HS-27A (cell line): ENCODE results near the gene FOXO1.
"Not testable (repeated sequence)": the region's sequence is repeated elsewhere in the genome, so short reads cannot be mapped to it uniquely, and the experiment has no call there.

Source experiments
- DNase-seq: peaks from one replicate; pipeline ENCODE4 v3.0.0-alpha.2; 2012; ENCODE audit warnings: low read depth, missing footprints

Gene FOXO1

GRCh38 chr13:40665126-40666044, 1.1 kb downstream of the FOXO1 start:
- DNase-seq = no peak

DNA sequence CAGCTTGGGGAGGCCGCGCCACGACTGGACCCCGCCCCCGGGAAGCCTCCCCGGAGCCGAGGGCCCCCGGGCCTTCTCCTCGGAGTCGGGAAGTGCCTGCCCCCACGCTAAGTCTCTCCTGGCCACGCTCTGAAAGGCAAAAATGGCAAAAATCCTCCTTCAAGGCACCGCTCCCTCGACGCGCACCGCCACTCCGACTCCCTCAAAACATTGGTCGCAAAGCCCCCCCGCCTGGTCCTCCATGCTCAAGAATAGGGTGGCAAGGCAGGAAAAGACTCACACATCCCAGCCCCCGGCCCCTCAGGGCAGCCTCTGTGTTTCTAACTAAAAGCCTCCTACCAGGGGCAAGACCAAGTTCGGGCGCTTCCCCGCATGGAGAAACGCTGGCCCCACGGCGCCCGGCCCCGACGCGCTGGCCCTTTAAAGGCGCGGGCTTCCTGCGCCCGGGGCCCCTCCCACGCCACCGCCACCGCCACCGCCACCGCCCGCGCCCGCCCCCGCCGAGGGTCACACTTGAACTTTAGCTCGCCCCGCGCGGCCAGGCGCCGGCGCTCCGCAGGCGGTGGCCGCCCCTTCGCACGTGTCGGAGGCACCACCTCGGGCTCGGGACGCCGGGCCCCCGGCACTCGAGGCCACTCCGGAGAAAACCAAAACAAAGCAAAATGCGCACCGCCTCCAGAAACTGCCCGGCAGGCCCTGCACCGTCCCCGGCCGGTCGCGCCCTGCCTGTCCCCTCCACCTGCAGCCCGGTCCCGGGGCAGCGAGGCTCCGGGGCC, 1.9 kb downstream of the FOXO1 start:
- no peak for DNase-seq

- DNase-seq = not testable (repeated sequence)
Measured at GRCh38 chr13:40664100-40664349, 2.4 kb downstream of the FOXO1 start.

- DNase-seq = no peak
Measured at GRCh38 chr13:40662866-40663265, 3.6 kb downstream of the FOXO1 start.

DNA sequence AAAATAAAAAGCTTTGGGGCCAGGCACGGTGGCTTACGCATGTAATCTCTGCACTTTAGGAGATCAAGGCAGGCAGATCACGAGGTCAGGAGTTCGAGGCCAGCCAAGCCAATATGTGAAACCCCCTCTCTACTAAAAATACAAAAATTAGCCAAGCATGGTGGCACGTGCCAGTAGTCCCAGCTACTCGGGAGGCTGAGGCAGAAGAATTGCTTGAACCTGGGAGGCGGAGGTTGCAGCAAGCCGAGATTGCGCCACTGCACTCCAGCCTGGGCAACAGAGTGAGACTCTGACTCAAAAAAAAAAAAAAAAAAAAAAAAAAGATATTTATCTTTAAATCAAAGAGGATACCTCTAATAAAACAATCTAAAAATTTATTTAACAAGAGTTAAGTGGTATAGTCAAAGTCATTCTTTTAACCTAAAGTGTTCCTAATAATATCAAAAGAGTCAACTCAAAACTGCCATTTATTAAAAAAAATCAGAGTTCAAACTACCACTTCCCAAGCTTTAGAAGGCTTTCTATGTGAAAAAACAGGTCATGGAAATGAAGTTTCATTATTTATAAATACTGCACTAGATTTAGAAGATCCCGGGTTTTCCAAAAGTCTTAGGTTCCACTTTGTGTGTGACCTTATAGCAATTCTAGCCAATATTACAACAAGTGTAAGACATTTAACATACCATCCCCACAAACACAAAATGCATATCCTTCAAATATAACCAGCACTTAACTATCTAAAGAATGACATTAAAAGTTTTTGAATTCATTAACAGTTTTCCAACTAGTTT, 4.4 kb downstream of the FOXO1 start:
- DNase-seq = no peak

DNA sequence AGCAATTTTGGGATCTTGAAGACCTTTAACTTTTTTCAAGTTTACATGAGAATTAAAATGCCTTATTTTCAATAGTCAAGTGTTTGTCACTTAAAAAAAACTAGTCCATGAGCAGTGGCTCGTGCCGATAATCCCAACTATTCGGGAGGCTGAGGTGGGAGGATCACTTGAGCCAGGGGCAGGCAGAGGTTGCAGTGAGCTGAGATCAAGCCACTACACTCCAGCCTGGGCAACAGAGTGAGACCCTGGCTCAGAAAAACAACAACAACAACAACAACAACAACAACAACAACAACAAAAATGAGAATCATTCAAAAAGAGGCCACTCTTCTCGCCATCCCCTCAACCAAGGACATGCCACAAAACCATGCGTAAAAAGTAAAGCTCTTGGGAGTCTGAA, 5.7 kb downstream of the FOXO1 start:
- DNase-seq = no peak

DNA sequence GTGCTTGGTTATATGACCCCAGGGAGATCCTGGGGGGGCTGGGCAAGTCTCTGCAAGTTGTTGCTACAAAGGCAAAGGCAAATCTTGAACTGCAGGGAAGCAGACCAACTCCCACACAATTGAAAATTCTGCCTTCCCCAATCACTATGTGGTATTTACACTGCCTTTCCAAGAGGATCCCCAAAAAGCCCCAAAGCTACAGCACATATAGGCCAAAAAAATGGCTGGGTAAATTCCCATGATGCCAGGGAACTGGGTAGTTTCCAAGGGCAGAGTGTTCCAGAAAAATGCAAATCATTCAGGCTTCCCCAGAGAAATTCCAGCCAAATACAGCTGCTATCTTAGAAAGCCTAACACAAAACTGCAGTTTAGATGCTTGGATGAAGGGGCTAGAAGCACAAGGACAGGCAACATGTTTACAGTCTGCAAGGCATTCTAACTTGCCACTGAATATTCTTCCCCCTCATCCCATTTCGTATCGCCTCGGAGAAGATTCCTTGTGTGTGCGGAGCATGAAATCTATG, 6.2 kb downstream of the FOXO1 start:
- DNase-seq = no peak

DNA sequence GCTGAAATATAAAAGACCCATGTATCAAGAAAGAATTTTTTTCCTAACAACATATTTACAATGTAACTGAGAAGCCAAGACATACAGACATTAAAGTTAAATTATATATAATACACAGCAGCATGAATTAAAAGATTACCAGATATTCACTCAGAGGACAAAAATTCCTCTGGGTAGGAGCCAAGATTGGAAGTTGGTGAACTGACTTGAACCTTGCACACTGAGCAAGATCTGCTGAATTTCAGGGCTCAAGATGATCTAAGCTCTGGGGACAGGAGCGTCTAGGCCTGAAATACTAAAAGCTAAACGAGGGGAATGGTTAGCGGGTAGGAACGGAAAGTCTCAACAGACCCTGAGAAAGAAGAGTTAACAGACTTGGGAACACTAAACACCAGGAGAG, 8.5 kb downstream of the FOXO1 start:
- DNase-seq = no peak

GRCh38 chr13:40657307-40657706, 9.1 kb downstream of the FOXO1 start:
- no peak for DNase-seq

- no peak for DNase-seq
Measured at GRCh38 chr13:40656358-40656757, 10.1 kb downstream of the FOXO1 start.

- DNase-seq = no peak
Measured at GRCh38 chr13:40653527-40654318, 12.7 kb downstream of the FOXO1 start.

- no peak for DNase-seq
Measured at GRCh38 chr13:40652588-40652940, 13.9 kb downstream of the FOXO1 start.

DNA sequence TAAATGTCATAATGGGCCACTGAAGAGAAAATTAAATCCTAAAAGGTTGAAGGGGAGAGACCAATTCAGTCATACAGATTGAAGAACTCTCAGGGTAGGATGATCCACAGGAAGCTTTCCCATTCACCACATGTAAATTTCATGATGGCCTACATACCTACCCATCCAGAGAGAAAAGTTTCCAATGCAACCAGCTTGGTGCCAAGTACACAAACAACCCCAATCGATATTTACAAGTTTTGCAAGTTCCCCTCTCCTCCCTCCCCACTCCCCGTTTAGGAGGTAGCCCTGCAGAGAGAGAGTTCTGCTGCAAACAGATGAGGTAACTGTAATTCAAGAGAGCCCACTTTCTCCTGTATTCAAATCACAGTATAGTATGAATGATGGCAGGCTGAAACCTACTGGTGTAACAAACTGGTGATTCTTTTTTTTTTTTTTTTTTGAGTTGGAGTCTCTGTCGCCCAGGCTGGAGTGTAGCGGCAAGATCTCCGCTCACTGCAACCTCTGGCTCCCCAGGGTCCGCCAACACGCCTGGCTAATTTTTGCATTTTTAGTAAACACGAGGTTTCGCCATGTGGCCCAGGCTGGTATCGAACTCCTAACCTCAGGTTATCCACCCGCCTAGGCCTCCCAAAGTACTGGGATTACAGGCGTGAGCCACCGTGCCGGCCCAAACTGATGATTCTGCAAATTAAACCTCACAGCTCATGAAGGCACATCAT, 14.4 kb downstream of the FOXO1 start:
- no peak for DNase-seq

- no peak for DNase-seq
Measured at GRCh38 chr13:40648841-40649240, 17.6 kb downstream of the FOXO1 start.

DNA sequence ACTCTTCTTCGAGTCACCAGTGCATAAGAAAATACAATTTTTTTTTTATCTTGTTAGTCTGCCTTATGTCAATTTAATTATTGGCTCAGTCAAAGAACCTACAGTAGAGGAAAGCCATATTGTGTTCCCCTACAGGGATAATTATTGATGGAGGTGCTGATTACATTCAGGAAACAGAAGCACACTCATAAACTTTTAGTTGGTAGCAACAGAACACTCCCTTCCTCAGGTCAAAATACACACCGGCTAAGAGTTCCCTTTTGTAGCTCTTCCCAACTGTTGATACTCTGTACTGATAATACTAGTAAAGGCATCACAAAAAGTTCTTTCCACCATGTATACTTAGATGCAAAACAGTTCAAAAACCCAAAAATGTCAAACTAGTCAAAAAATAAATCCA, 18.4 kb downstream of the FOXO1 start:
- no peak for DNase-seq

GRCh38 chr13:40644838-40645604, 21.4 kb downstream of the FOXO1 start:
- no peak for DNase-seq

DNA sequence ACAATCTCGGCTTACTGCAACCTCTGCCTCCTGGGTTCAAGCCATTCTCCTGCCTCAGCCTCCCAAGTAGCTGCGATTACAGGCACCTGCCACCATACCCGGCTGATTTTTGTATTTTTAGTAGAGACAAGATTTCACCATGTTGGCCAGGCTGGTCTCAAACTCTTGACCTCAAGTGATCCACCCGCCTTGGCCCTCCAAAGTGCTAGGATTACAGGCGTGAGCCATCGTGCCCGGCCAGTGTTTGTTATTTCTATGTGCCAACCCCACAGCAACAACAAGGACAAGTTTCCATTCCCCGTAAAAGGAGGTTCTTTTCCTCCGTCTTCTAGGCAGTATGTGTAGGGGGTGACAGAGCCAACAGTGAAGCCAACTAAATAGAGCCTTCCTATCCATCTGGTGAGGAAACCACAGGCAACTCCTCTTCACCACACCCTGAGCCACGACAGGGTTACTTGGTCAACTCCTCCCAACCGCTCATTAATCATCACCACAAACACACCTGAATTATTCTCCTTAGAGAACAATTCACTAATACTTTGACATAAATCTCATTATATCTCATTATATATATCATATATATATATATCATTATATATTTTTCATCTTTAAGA, 25.5 kb downstream of the FOXO1 start:
- no peak for DNase-seq

GRCh38 chr13:40640202-40640601, 26.2 kb downstream of the FOXO1 start:
- no peak for DNase-seq

- no peak for DNase-seq
Measured at GRCh38 chr13:40639221-40639681, 27.2 kb downstream of the FOXO1 start.

DNA sequence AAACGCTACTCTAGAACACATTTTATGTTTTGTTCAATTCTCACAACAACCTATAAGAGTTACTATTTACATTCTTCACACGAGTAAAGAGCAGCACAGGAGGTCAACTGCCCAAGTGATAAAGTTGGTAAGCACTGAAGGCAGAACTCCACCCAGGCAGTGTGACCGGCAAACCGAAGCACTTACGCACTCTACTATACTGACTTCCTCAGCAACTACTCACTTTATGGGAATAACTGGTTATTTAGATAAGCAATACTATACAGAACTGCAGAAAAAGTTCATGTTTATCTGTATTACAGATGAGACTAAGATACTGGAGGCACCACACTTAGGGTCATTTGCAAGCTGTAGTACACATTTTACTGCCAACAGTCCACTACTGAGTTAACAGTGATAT, 28.8 kb downstream of the FOXO1 start:
- DNase-seq = no peak
